Adrenal gland (tissue), 5 donors: Measurements from ENCODE around the gene KCNJ1.

Experiments
- POLR2A ChIP-seq, 2 donors: fragments of 450-650 bp; IDR thresholded peaks; one replicate each; pipeline ENCODE4 v1.6.1; 2017; ENCODE audit warnings: antibody characterized with exemption in 2 of 2, mild to moderate bottlenecking in 2 of 2, moderate library complexity in 1 of 2
- TF ChIP-seq, protein P1 (sequence below), 6 experiments: fragments of 450-650 bp in 4 of 6; fragments of 200-600 bp in 2 of 6; sonication (generic) in 1 of 6; IDR thresholded peaks; 1 replicate in 5 of 6; 2 replicates in 1 of 6; pipeline versions ENCODE4 v1.5.1 to v1.8.0; 2016 to 2021; ENCODE audit warnings: antibody characterized with exemption in 6 of 6, mild to moderate bottlenecking in 2 of 6, moderate library complexity in 1 of 6
- donor health status: DM: no; HTN: no; CAD: no.

DNA sequence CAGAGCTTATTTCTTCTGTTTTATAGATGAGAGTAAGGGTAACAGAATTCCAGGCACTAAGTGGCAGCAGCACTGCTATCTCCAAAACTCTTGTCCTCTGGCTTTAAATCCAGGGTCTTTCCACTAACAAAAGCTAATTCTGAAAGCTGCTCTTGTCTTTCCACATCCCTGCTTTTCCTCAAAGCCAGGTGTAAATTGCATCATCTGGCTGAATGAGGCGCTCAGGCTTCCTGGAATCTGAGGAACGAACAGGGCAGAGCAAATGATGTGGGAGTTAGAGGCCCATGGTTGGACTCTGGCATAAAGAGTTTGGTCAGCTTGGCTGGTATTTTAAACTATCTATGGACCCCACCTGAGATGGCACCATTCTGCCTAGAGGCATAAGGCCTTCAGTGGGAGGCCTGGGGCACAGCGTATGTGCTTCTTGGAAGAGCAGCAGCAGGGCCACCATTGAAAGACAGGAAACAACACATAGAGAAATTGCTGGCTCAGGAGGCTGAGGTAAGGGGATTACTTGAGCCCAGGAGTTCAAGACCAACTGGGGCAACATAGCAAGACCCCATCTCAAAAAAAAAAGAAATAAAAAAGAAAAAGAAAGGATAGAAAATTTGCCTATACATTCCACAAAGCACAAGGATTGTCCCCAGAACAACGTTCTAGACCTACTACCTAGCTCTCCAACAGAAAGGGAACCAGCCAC lies 25.9 kb upstream of the KCNJ1 start:
- no peak for TF ChIP-seq POLR2A (IDR thresholded peaks at IDR 0.05)
- TF ChIP-seq, protein P1, sequence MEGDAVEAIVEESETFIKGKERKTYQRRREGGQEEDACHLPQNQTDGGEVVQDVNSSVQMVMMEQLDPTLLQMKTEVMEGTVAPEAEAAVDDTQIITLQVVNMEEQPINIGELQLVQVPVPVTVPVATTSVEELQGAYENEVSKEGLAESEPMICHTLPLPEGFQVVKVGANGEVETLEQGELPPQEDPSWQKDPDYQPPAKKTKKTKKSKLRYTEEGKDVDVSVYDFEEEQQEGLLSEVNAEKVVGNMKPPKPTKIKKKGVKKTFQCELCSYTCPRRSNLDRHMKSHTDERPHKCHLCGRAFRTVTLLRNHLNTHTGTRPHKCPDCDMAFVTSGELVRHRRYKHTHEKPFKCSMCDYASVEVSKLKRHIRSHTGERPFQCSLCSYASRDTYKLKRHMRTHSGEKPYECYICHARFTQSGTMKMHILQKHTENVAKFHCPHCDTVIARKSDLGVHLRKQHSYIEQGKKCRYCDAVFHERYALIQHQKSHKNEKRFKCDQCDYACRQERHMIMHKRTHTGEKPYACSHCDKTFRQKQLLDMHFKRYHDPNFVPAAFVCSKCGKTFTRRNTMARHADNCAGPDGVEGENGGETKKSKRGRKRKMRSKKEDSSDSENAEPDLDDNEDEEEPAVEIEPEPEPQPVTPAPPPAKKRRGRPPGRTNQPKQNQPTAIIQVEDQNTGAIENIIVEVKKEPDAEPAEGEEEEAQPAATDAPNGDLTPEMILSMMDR (IDR thresholded peaks at IDR 0.05): no peak
